HEK293T (cell line): ENCODE data around the gene EBI3.
A peak's percentile ranks its signal among the peaks of the same experiment; 100 is the strongest.

Experiments used
- CTCF ChIA-PET: fragments of 350-600 bp; formaldehyde crosslinking; extraction: SDS; loops from one replicate; lab custom pipeline; 2021; ENCODE audit warnings: antibody characterized with exemption, inconsistent platforms; lab: Yijun Ruan, JAX
- POLR2A ChIA-PET: fragments of 350-600 bp; formaldehyde crosslinking; extraction: SDS; loops from one replicate; lab custom pipeline; 2020; ENCODE audit warnings: antibody characterized with exemption, inconsistent platforms; lab: Yijun Ruan, JAX
- DNase-seq: peaks from one replicate; pipeline ENCODE4 v3.0.0; 2012; ENCODE audit warnings: mixed read lengths; ENCODE audit errors: extremely low spot score
- ARNT ChIP-seq: fragments of 450-650 bp; IDR thresholded peaks from 2 replicates; pipeline ENCODE4 v1.6.1; 2017; ENCODE audit warnings: mild to moderate bottlenecking
- BHLHE40 ChIP-seq: fragments of 450-650 bp; IDR thresholded peaks from 2 replicates; pipeline ENCODE4 v1.6.1; 2016; ENCODE audit warnings: mild to moderate bottlenecking, moderate library complexity, borderline replicate concordance
- CTBP1 ChIP-seq: fragments of 450-650 bp; IDR thresholded peaks from 2 replicates; pipeline ENCODE4 v1.6.1; 2016; ENCODE audit warnings: borderline replicate concordance
- ELF4 ChIP-seq: fragments of 450-650 bp; IDR thresholded peaks from 2 replicates; pipeline ENCODE4 v1.6.1; 2017; ENCODE audit warnings: antibody characterized with exemption
- FOXA1 ChIP-seq: fragments of 450-650 bp; IDR thresholded peaks from 2 replicates; pipeline ENCODE4 v1.6.1; 2016; ENCODE audit warnings: mild to moderate bottlenecking
- FOXK2 ChIP-seq: fragments of 450-650 bp; IDR thresholded peaks from 2 replicates; pipeline ENCODE4 v1.6.1; 2016; ENCODE audit warnings: mild to moderate bottlenecking
- FOXM1 ChIP-seq: fragments of 450-650 bp; IDR thresholded peaks from 2 replicates; pipeline ENCODE4 v1.6.1; 2017; ENCODE audit warnings: mild to moderate bottlenecking, borderline replicate concordance
- HDGF ChIP-seq: fragments of 450-650 bp; IDR thresholded peaks from 2 replicates; pipeline ENCODE4 v1.6.1; 2017; ENCODE audit warnings: antibody characterized with exemption, borderline replicate concordance
- L3MBTL2 ChIP-seq: fragments of 450-650 bp; conservative IDR thresholded peaks from 2 replicates; pipeline ENCODE4 v1.6.1; 2016; ENCODE audit warnings: mild to moderate bottlenecking
- LEF1 ChIP-seq: fragments of 450-650 bp; IDR thresholded peaks from 2 replicates; pipeline ENCODE4 v1.6.1; 2017; ENCODE audit warnings: mild to moderate bottlenecking, borderline replicate concordance
- NFRKB ChIP-seq: fragments of 450-650 bp; IDR thresholded peaks from 2 replicates; pipeline ENCODE4 v1.6.1; 2016; ENCODE audit warnings: mild to moderate bottlenecking, moderate library complexity
- SP1 ChIP-seq: fragments of 450-650 bp; IDR thresholded peaks from 2 replicates; pipeline ENCODE4 v1.6.1; 2017
- SUZ12 ChIP-seq: fragments of 450-650 bp; IDR thresholded peaks from 2 replicates; pipeline ENCODE4 v1.6.1; 2016; ENCODE audit warnings: mild to moderate bottlenecking
- TARDBP ChIP-seq: fragments of 450-650 bp; IDR thresholded peaks from 2 replicates; pipeline ENCODE4 v1.6.1; 2016
- ZNF384 ChIP-seq: fragments of 450-650 bp; IDR thresholded peaks from 2 replicates; pipeline ENCODE4 v1.6.1; 2016
- TF ChIP-seq, protein P1 (sequence below): fragments of 450-650 bp; IDR thresholded peaks from 2 replicates; pipeline ENCODE4 v1.6.1; 2016

EBI3 gene

DNA sequence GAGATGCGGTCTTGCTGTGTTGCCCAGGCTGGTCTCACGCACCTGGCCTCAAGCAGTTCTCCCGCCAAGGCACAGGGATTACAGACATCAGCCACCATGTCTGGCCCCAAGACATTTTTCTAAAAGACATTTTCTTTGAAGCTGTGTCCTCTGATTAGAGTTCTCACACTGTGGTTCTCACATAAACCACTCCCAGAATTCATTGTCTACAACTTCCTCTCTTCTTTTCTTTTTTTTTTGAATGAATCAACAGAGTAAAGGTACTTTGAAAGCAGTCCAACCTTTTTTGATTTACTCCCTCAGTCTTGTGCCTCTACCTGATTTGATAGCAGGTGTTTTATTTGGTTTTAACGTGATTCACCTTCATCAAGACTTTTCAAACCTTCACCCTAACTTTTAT lies 35.5 kb downstream of the EBI3 start:
- DNase-seq, result no peak
- TF ChIP-seq FOXM1 (no peak), FOXA1 (no peak), HDGF (no peak), SP1 (no peak), ZNF384 (no peak), LEF1 (no peak), TARDBP (no peak), NFRKB (no peak), BHLHE40 (no peak), ELF4 (no peak), ARNT (no peak), SUZ12 (no peak), CTBP1 (no peak), L3MBTL2 (no peak), FOXK2 (no peak)
- TF ChIP-seq, protein P1, sequence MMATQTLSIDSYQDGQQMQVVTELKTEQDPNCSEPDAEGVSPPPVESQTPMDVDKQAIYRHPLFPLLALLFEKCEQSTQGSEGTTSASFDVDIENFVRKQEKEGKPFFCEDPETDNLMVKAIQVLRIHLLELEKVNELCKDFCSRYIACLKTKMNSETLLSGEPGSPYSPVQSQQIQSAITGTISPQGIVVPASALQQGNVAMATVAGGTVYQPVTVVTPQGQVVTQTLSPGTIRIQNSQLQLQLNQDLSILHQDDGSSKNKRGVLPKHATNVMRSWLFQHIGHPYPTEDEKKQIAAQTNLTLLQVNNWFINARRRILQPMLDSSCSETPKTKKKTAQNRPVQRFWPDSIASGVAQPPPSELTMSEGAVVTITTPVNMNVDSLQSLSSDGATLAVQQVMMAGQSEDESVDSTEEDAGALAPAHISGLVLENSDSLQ, result no peak
- ChIA-PET CTCF (no interaction called here), POLR2A (no interaction called here)

DNA sequence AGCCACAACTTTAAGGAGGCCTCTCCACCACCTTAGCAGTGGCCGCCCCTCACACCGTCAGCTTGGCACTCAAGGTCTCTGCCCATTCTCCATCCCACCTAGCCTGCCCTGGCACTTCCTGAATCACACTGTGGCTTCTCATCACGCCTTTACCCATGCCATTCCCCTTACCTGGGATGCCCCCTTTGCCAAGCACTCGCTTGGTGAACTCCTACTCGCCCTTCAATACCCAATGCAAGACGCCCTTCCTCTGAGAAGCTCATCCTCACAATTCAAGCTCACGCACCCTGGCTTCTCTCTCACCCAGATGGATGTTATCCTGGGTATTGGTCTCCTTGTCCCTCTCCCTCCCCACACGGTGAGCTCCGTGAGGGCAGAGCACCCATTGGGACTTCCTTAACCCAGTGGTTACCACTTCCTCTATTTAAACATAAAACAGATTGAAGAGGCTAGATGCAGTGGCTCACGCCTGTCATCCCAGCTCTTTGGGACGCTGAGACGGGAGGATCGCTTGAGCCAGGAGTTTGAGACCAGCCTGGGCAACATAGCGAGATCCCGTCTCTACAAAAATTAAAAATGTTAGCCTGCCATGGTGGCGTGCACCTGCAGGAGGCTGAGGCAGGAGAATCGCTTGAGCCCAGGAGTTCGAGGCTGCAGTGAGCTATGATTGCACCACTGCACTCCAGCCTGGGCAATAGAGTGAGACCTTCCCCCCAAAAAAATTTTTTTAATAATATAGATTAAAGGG lies 37.1 kb downstream of the EBI3 start:
- TF ChIP-seq, protein P1, result no peak
- no peak for TF ChIP-seq SP1
- no peak for TF ChIP-seq FOXK2
- TF ChIP-seq LEF1, result no peak
- no peak for TF ChIP-seq ARNT
- TF ChIP-seq FOXA1, result no peak
- no peak for TF ChIP-seq ELF4
- TF ChIP-seq ZNF384, result no peak
- no peak for TF ChIP-seq TARDBP
- no peak for TF ChIP-seq NFRKB
- no peak for TF ChIP-seq CTBP1
- TF ChIP-seq SUZ12, result no peak
- no peak for TF ChIP-seq L3MBTL2
- DNase-seq, result no peak
- ChIA-PET POLR2A (interaction anchor here (0.7 to 3.7 kb wide), 5 partner anchors 11 to 177 kb away, joined by 3 to 23 read pairs (median 6); partner anchors contain the start of gene MPND), CTCF (interaction anchor here (0.6 to 2.2 kb wide), 24 partner anchors 10 to 494 kb away, joined by 3 to 32 read pairs (median 4); partner anchors contain the start of genes CHAF1A, MPND, SH3GL1 and YJU2)

DNA sequence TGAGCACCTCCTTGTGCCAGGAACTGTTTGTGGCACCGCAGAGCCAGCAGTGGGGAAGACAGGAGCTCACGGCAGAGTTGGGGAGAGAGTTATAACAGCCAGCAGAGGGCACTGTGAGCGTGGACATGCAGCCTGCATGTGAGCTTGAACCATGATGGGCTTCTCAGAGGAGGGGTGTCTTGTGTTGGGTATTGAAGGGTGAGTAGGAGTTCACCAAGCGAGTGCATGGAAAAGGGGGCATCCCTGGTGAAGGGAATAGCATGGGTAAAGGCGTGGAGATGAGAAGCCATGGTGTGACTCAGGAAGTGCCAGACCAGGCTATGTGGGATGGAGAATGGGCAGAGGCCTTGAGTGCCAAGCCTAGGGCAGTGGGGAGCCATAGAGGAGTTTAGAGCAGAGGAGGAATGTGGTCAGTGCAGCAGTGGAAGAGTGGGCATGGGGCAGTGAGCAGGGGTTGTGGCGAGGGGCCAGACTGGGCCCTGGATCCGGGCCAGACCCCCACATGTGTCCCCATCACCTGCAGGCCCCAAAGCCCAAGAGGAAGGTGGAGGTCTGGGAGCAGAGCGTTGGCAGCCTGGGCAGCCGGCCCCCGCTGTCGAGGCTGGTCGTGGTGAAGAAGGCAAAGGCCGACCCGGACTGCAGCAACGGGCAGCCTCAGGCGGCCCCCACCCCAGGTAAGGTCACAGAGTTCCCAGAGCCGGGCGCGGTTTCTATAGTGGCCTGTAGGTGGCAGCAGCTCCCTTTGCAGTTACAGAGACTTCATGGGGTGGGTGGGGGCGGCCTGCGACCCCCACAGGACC lies 38.0 kb downstream of the EBI3 start:
- no peak for TF ChIP-seq ZNF384
- TF ChIP-seq FOXM1, result peak; percentile 63; the same call in 1 of the 2 replicates
- DNase-seq, result peak; percentile 80
- ChIA-PET CTCF (interaction anchor here (0.5 to 2.2 kb wide), 36 partner anchors 9 to 526 kb away, joined by 3 to 32 read pairs (median 4); partner anchors contain the start of genes CHAF1A, MPND, SH3GL1 and SHD), POLR2A (interaction anchor here (1.3 to 3.7 kb wide), 5 partner anchors 10 to 135 kb away, joined by 4 to 23 read pairs (median 6); partner anchors contain the start of genes CHAF1A and MPND)

- no peak for DNase-seq
- CTCF ChIA-PET, result interaction anchor here (0.6 to 2.2 kb wide), 16 partner anchors 10 to 1427 kb away, joined by 3 to 18 read pairs (median 4); partner anchors contain the start of genes MPND and ZNF555
- POLR2A ChIA-PET, result interaction anchor here (1.3 to 3.7 kb wide), 4 partner anchors 9 to 134 kb away, joined by 4 to 23 read pairs (median 6); partner anchors contain the start of genes CHAF1A and MPND
- TF ChIP-seq, protein P1, result no peak
- no peak for TF ChIP-seq LEF1
- TF ChIP-seq TARDBP, result no peak
- TF ChIP-seq L3MBTL2, result no peak
- TF ChIP-seq BHLHE40, result no peak
- no peak for TF ChIP-seq CTBP1
- TF ChIP-seq SUZ12, result no peak
- TF ChIP-seq ARNT, result no peak
- TF ChIP-seq NFRKB, result no peak
- TF ChIP-seq ELF4, result no peak
- TF ChIP-seq ZNF384, result no peak
- no peak for TF ChIP-seq FOXK2
- no peak for TF ChIP-seq FOXM1
- no peak for TF ChIP-seq FOXA1
Measured at GRCh38 chr19:4267901-4268815, 38.8 kb downstream of the EBI3 start.

GRCh38 chr19:4268816-4269430 lies 39.6 kb downstream of the EBI3 start:
- POLR2A ChIA-PET, result interaction anchor here (1.3 to 3.7 kb wide), 2 partner anchors 74 to 133 kb away, joined by 5 to 23 read pairs; partner anchors contain the start of genes CHAF1A and MPND
- TF ChIP-seq SUZ12 (no peak), FOXM1 (no peak), FOXK2 (no peak), ARNT (no peak), L3MBTL2 (no peak), HDGF (no peak), FOXA1 (no peak), LEF1 (no peak), BHLHE40 (no peak), CTBP1 (no peak), ZNF384 (no peak), NFRKB (no peak)
- TF ChIP-seq, protein P1, result no peak
- DNase-seq, result no peak
- CTCF ChIA-PET, result interaction anchor here (1.0 to 2.2 kb wide), 3 partner anchors 9 to 84 kb away, joined by 3 to 18 read pairs (median 4); partner anchors contain the start of gene MPND
